ENCODE results near the gene KRT26.

DNA sequence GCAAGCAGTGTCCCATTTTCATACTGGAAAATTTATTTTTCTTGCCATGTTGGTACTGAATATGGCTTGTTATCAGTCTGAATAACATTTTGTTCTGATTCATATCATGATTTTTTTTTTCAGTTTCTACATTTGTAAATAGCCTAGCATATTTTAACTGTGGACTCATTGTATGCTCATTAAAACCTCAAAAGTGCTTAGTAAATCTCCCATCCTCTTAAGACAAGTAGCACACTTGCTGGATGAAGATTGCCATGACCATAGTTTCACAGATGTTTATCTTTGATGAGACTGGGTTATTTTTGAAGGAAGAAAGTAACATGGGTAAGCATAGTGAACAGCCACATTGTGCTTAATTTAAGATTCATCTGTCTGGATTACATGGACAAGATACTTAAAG, 49.5 kb upstream of the KRT26 start:
- TF ChIP-seq, protein P1, sequence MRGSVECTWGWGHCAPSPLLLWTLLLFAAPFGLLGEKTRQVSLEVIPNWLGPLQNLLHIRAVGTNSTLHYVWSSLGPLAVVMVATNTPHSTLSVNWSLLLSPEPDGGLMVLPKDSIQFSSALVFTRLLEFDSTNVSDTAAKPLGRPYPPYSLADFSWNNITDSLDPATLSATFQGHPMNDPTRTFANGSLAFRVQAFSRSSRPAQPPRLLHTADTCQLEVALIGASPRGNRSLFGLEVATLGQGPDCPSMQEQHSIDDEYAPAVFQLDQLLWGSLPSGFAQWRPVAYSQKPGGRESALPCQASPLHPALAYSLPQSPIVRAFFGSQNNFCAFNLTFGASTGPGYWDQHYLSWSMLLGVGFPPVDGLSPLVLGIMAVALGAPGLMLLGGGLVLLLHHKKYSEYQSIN (CRISPR knock-in tag; IDR thresholded peaks at IDR 0.05; ENCODE audit: borderline replicate concordance) = no peak
- TF ChIP-seq, protein P2, sequence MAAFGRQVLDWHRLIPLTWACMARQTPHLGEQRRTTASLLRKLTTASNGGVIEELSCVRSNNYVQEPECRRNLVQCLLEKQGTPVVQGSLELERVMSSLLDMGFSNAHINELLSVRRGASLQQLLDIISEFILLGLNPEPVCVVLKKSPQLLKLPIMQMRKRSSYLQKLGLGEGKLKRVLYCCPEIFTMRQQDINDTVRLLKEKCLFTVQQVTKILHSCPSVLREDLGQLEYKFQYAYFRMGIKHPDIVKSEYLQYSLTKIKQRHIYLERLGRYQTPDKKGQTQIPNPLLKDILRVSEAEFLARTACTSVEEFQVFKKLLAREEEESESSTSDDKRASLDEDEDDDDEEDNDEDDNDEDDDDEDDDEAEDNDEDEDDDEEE (CRISPR knock-in tag; IDR thresholded peaks at IDR 0.05) = no peak
- no peak for TF ChIP-seq MXI1 (IDR thresholded peaks at IDR 0.05; ENCODE audit: borderline replicate concordance, low read depth, low read length)
- TF ChIP-seq RFXAP (CRISPR knock-in tag; IDR thresholded peaks at IDR 0.05; ENCODE audit: borderline replicate concordance) = no peak
- no peak for TF ChIP-seq EZH2 (conservative IDR thresholded peaks at IDR 0.05; ENCODE audit: low read depth, low read length)
- TF ChIP-seq ZBTB7B (CRISPR knock-in tag; IDR thresholded peaks at IDR 0.05) = no peak
- TF ChIP-seq BHLHE40 (IDR thresholded peaks at IDR 0.05; ENCODE audit: low read length) = no peak
- TF ChIP-seq ZNF30 (CRISPR knock-in tag; IDR thresholded peaks at IDR 0.05) = no peak
